HEK293 (cell line): ENCODE results near the gene TMEM178A.

ENCODE experiments used
- HOXA7 ChIP-seq: sonication (generic); formaldehyde crosslinking; IDR thresholded peaks from 2 replicates; pipeline ENCODE4 v1.8.1; 2022; ENCODE audit warnings: missing genetic modification reagents, borderline replicate concordance
- KLF10 ChIP-seq: fragments of 450-650 bp; IDR thresholded peaks from 2 replicates; pipeline ENCODE4 v1.5.1; 2018; ENCODE audit warnings: missing biosample characterization, mild to moderate bottlenecking, missing genetic modification characterization
- MEIS1 ChIP-seq: sonication (generic); formaldehyde crosslinking; IDR thresholded peaks from 2 replicates; pipeline ENCODE4 v1.8.1; 2022; ENCODE audit warnings: missing genetic modification reagents, mild to moderate bottlenecking, borderline replicate concordance
- PRDM10 ChIP-seq: fragments of 450-650 bp; formaldehyde crosslinking; IDR thresholded peaks from 2 replicates; pipeline ENCODE4 v1.5.1; 2016; ENCODE audit warnings: missing biosample characterization, missing genetic modification characterization
- TCF7L2 ChIP-seq: IDR thresholded peaks from 2 replicates; pipeline ENCODE4 v1.6.1; 2011; ENCODE audit warnings: low read depth, mild to moderate bottlenecking, inconsistent platforms, low read length, moderate library complexity, borderline replicate concordance
- YY1 ChIP-seq: fragments of 450-650 bp; formaldehyde crosslinking; IDR thresholded peaks from 2 replicates; pipeline ENCODE4 v1.5.1; 2018; ENCODE audit warnings: missing biosample characterization, missing genetic modification characterization
- ZNF792 ChIP-seq: fragments of 450-650 bp; formaldehyde crosslinking; IDR thresholded peaks from 2 replicates; pipeline ENCODE4 v1.5.1; 2016; ENCODE audit warnings: missing biosample characterization, missing genetic modification characterization
- TF ChIP-seq, protein P1 (sequence below): fragments of 450-650 bp; formaldehyde crosslinking; IDR thresholded peaks from 2 replicates; pipeline ENCODE4 v1.5.1; 2016; ENCODE audit warnings: missing biosample characterization, missing genetic modification characterization

DNA sequence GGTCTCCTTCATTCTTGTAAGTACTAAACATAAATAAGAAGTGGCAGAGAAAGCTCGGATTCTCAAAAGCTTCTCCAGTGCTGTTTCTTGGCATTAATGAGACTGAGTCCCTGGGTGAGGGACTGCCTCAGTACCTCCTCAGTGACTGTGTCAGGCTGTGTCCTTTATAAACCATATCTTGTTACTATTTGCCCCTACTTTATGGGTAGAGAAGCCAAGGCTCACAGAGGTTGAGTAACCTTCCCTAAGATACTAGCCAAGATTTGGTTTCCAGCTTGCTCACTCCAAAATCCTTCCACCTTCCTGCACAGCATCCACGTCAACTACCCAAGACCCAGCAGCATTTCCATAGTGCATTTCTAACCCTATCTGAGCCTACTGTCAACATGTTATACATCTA is 57.8 kb downstream of the TMEM178A start:
- TF ChIP-seq, protein P1, sequence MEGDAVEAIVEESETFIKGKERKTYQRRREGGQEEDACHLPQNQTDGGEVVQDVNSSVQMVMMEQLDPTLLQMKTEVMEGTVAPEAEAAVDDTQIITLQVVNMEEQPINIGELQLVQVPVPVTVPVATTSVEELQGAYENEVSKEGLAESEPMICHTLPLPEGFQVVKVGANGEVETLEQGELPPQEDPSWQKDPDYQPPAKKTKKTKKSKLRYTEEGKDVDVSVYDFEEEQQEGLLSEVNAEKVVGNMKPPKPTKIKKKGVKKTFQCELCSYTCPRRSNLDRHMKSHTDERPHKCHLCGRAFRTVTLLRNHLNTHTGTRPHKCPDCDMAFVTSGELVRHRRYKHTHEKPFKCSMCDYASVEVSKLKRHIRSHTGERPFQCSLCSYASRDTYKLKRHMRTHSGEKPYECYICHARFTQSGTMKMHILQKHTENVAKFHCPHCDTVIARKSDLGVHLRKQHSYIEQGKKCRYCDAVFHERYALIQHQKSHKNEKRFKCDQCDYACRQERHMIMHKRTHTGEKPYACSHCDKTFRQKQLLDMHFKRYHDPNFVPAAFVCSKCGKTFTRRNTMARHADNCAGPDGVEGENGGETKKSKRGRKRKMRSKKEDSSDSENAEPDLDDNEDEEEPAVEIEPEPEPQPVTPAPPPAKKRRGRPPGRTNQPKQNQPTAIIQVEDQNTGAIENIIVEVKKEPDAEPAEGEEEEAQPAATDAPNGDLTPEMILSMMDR: no peak
- TF ChIP-seq HOXA7 (no peak), YY1 (tag by site-specific recombination) (no peak), MEIS1 (CRISPR knock-in tag) (no peak), ZNF792 (tag by site-specific recombination) (no peak), KLF10 (no peak), TCF7L2 (no peak), PRDM10 (tag by site-specific recombination) (no peak)
